Heart left ventricle (tissue), 13 donors: Measurements from ENCODE around the gene MAML2.

Experiments used
- CTCF ChIP-seq, 12 donors: fragments of 200-600 bp; sonication (generic) in 4 of 12; IDR thresholded peaks; one replicate each; pipeline versions ENCODE4 v1.5.0 to v1.8.0; 2018 to 2022; ENCODE audit warnings: antibody characterized with exemption in 12 of 12, mild to moderate bottlenecking in 5 of 12
- POLR2A ChIP-seq, 2 donors: fragments of 450-650 bp; IDR thresholded peaks; one replicate each; pipeline ENCODE4 v1.6.1; 2017; ENCODE audit warnings: antibody characterized with exemption in 2 of 2, mild to moderate bottlenecking in 2 of 2, moderate library complexity in 2 of 2
- donor health status: ischemic (EF 13 %, LVEDD 7.1; RV severe dilation, severe dysfunction).
- donor health status: DM: no; HTN: yes; CAD: no.
- donor health status: DM: no; HTN: no; CAD: no.
- donor health status: ischemic (EF 25% LVEDD 6.9; RV normal size, moderate dysfunction).
- donor health status: ischemic (EF 25% LVEDD 5.7; RV mildly dilated, moderate dysfunction).
- donor health status: ischemic (EF 35%, LVEDD 5.7; RV mildly dilated, moderate dysfunction).
- donor health status: nonischemic (EF 11% LVEDD 7.7; RV severe dilation, severe dysfunction).
- donor health status: DM: yes; HTN: yes; CAD: no.
- donor health status: PGD.
- donor health status: ischemic (EF 29% LVEDD 5.4; RV normal size, mild dysfunction).
- donor health status: nonischemic (EF 23%, LVEDD 6.1; RV moderate dilation, normal function).

- no peak for TF ChIP-seq CTCF (IDR thresholded peaks at IDR 0.05)
- no peak for TF ChIP-seq POLR2A (IDR thresholded peaks at IDR 0.05)
Measured at GRCh38 chr11:96230686-96231085, 112.3 kb downstream of the MAML2 start.
